Nucleus accumbens (tissue), 56 donors: Measurements from ENCODE around the gene CD81.

Experiments used
- DNase-seq, 56 donors: peaks; one replicate each; lab custom pipeline; 2025; lab: John Stamatoyannopoulos, UW

Gene CD81

DNA sequence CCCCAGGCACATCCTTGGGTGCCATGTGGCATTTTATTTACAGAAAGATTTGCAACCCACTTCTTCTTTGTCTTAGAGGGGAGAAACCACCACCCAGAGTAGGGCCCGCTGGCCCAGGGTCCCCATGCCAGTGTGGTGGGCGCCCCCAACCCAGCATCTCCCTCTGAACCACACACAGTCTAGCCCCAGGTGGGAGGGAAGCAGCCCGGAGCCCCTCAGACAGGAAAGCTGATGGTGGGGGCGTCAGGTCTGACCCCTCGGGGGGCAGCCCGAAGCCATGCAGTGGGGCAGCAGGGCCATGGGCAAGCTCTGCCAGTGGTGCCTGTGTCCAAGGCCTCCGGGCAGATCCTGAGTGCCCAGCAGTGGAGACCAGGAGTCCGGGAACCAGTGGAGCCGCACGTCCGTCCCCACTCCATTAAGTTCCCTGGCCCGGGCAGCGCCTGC is 55.5 kb downstream of the CD81 start:
- no peak for DNase-seq

DNA sequence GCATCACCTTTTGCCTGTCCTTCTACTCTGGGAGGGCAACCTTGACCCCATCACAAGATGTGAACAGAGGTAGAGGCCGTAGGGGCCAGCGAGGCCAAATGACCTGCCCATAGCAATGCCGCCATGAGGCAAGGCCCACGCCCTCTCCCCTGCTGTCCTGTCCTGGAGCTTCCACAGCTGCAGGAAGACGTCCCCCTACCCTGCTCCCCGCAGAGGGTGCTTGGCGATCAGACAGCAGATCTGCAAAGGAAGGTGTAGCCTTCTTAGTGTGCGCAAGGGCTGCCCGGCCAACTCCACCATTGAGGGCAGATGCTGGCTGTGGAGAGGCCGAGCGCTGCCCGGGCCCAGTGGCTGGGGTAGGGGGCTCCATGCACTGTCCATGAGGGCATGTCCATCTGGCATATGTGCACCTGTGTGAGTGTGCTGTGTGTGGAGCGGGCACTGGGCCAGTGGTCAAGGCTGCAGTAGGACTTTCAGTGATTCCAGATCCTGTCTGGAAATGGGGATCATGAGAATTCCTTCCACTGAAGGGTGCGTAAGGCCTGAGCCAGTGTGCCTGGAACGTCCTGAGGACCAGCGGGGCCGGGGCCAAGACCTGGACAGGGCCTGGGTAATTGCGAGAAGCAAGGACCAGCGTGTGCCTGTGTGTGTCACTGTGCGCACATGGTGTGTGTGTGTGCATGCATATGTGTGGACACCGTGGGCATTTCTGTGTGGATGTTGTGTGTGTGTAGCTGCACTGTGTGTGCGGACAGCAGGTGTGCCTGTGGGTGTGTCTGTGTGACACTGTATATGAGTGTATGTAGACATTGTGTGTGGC is 56.2 kb downstream of the CD81 start:
- DNase-seq, result no peak

DNA sequence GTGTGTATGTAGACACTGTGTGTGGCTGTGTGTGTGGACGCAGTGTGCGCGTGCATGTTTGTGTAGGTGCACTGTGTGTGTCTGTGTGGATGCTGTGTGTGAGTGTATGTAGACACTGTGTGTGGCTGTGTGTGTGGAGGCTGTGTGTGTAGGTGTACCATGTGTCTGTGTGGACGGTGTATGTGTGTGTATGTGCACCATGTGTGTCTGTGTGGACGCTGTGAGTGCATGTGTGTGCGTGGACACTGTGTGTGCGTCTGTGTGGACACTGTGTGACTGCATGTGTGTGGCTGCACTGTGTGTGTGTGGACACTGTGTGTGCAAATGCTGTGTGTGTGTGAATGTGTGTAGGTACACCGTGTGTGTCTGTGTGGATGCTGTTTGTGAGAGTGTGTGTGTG is 56.9 kb downstream of the CD81 start:
- DNase-seq, result no peak

DNA sequence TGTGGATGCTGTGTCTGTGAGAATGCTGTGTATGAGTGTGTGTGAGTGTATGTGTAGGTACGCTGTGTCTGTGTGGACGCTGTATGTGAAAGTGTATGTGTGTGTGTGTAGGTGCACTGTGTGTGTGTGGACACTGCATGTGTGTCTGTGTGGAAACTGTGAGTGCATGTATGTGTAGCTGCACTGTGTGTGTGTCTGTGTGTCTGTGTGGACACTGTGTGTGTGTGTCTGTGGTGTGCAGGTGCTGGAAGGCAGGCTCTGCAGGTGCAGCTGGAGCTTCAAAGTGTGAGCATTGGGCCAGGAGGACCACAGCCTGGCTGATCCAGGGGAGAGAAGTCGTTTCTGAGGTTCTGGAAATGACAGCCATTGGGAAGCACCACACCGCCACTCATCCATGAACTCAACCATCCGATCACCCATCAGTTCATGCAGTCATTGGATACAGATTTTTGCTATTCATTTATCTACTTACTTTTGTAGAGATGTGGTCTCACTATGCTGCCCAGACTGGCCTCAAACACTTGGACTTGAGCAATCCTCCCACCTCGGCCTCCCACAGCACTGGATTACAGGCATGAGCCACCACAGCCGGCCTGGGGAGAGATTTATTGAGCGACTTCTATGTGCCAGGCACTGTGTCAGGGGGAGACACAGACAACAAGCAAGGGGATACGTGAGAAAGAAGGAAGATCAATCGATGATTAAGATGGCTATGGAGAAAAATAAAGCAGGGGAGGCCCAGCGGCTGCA is 57.6 kb downstream of the CD81 start:
- no peak for DNase-seq

- no peak for DNase-seq
Measured at GRCh38 chr11:2435288-2436012, 58.3 kb downstream of the CD81 start.

GRCh38 chr11:2436013-2436520 is 59.0 kb downstream of the CD81 start:
- DNase-seq, result no peak

DNA sequence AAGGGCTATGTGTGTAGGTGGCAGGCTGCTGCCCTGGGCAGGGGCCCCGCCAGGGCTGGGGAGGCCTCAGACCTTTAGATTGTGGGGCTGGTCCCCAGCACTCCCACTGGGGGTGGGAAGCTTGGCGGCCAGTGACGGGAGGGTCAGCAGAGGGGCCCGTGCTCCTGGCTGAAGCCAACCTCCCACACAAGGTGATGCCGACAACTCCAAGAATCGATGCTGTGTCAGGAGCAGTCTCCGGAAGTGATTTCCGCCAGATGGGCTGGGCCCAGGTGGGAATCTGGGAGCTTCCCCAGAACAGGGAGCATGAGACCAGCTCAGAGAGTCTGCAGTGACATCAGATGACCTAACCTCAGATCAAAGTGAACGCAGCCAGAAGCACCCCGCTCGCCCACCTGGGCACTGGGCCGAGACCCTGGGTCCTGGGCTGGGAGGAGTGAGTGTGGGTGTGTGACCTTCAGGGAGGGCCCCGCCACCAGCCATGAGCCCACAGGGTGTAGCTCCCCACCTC is 59.5 kb downstream of the CD81 start:
- no peak for DNase-seq

DNA sequence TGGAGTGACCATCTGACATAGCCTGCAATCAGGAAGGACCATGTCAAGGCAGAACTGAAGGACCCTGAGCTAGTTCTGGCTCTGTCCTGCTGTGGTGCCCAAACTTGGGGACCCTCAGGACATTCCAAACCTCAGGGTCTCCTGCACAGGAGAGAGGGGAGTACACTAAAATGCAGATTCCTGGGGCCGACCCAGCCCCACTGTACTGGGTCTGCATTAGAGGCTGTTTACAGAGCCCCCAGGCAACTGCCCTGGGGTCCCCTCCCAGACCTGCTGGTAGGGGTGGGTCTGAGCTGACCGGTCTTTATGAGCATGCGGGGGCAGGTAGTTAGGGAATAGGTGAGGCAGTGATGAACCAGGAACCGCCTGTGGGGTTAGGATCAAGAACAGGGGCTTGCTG is 60.4 kb downstream of the CD81 start:
- DNase-seq, result no peak

DNA sequence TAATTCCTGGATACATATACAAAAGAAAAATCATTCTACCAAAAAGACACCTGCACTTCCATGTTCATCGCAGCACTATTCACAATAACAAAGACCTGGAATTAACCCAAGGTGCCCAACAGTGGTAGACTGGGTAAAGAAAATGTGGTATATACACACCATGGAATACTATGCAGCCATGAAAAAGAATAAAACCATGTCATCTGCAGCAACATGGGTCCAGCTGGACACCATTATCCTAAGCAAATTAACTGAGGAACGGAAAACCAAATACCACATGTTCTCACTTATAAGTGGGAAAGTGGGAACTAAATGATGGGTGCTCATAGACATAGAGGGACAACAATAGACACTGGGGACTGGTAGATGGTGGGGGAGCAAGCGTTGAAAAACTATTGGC is 62.7 kb downstream of the CD81 start:
- DNase-seq, result no peak

DNA sequence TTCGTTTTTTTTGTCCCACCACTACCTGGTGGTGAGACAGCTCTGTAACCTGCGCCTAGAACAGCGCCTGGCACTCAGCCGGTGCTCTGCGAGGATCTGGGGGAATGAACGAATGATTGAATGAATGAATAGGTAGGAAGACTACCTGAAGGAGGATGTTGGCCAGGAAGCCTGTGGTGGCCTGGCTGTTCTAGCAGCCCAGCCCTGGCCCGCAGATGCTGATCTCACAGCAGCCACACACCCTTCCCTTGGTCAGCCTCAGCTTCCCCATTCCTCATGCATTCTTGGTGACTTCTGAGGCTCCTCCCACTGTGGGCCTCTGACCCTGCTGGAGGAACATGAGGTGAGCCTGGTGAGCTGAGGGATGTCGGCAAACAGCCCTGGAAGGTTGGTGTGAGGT is 63.5 kb downstream of the CD81 start:
- no peak for DNase-seq

- no peak for DNase-seq
Measured at GRCh38 chr11:2441171-2441570, 64.1 kb downstream of the CD81 start.

- DNase-seq, result no peak
Measured at GRCh38 chr11:2442589-2442988, 65.5 kb downstream of the CD81 start.

GRCh38 chr11:2443406-2443805 is 66.3 kb downstream of the CD81 start:
- no peak for DNase-seq

DNA sequence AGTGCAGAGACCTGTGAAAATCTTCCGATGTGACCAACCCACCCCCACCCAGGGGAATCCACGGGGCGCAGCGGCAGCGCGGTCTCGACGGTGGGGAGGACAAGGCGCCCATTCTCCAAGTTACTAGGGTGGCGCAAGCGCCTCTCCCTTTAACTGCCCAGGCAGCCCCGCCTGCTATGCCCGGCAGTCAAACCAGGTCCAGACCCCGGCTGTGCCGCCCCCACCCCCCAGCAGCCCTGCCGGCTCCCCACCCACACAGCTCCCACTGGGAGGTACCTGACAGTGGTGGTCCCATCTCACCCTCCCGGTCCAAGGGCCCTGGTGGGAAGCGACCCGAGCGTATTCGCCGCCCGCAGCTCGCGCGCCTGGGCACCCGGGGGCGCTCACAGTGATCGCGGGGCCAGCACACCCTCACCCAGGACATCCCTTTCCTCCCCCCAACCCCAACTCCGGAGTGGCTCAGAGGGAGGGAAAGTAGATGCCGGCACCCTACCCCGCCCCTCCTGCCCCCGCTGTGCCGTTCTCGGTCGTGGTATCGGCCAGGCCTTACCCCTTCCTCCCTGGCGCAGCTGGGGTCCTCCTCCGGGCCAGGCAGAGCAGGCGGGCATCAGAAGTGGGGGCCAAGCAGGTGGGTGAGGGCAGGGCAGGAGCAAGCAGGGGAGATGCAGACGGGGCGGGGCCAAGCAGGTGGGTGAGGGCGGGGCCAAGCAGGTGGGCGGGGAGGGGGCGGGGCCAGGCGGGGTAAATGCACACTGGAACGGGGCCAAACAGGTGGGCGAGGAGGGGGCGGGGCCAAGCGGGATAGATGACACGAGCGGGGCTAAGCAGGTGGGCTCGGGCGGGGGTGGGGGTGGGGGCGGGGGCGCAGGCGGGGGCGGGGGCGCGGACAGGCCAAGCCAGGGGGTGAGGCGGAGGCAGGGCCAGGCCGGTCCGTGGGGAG is 67.0 kb downstream of the CD81 start, which contains the start of gene TRPM5:
Gene TRPM5 (minus strand): TSS at position 634 of the 940 bp plus-strand sequence. CDS start 21,478 bp downstream, outside the sequence.
- DNase-seq, result peak in 2 of 56 donors; percentile 23 to 41

- DNase-seq, result no peak
Measured at GRCh38 chr11:2444821-2445745, 68.0 kb downstream of the CD81 start, which contains the start of gene KCNQ1. TSS of gene KCNQ1 (plus strand) at chr11:2445008. CDS start at chr11:2445099, 91 bp downstream.

GRCh38 chr11:2445746-2446551 is 68.8 kb downstream of the CD81 start:
- no peak for DNase-seq

GRCh38 chr11:2446590-2447252 is 69.6 kb downstream of the CD81 start:
- no peak for DNase-seq
